PFSK-1 (cell line): ENCODE data around the gene TENT4B.

Experiments used
- FOXP2 ChIP-seq: optimal IDR thresholded peaks from 2 replicates; pipeline ENCODE3; 2011; ENCODE audit warnings: borderline replicate concordance, control low read depth, inconsistent platforms; ENCODE audit not compliant: insufficient read depth; ENCODE audit errors: extremely low read length, extremely low read depth
- POLR2AphosphoS5 ChIP-seq: IDR thresholded peaks from 2 replicates; pipeline ENCODE4 v1.6.1; 2012; ENCODE audit warnings: low read depth, mild to moderate bottlenecking, control low read depth, low read length, moderate library complexity
- SIN3A ChIP-seq: IDR thresholded peaks from 2 replicates; pipeline ENCODE4 v1.6.1; 2012; ENCODE audit warnings: mild to moderate bottlenecking, low read length, moderate library complexity, borderline replicate concordance; ENCODE audit not compliant: insufficient read depth
- TAF1 ChIP-seq: IDR thresholded peaks from 2 replicates; pipeline ENCODE4 v1.6.1; 2012; ENCODE audit warnings: low read length, control low read depth, borderline replicate concordance; ENCODE audit not compliant: insufficient read depth
- TF ChIP-seq, protein P1 (sequence below), 2 experiments: IDR thresholded peaks; 2 replicates each; pipeline versions ENCODE4 v1.6.1 to v1.8.0; 2011 to 2012; ENCODE audit warnings: low read depth in 2 of 2, low read length in 2 of 2, control low read depth in 1 of 2, inconsistent platforms in 1 of 2, mild to moderate bottlenecking in 1 of 2, moderate library complexity in 1 of 2; ENCODE audit not compliant: insufficient read depth in 1 of 2

DNA sequence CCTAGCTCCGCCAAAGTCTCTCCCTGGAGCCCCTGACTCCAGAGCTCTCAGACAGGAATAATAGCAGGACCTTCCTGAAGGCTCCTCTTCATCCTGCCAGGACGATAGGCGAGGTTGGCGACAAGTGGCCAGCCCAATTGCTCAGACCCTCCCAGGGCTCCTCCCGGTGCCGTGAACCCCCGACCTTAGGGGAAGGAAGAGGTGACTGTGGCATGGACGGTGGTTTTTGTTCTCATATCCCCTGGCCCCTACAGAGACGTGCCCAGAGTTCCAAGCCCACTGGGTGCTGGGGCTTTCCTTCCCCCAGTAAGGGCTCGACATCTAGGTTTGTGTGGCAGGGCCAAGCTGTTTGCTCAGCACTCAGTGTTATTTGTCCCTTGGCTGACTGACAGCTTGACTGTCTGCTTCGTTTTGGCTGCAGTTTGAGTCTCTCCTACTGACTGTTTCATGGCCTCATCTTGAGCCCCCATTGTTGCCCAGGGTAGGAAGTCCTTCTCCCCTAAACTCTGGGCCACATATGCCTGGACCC, 108.7 kb downstream of the TENT4B start:
- TF ChIP-seq, protein P1, sequence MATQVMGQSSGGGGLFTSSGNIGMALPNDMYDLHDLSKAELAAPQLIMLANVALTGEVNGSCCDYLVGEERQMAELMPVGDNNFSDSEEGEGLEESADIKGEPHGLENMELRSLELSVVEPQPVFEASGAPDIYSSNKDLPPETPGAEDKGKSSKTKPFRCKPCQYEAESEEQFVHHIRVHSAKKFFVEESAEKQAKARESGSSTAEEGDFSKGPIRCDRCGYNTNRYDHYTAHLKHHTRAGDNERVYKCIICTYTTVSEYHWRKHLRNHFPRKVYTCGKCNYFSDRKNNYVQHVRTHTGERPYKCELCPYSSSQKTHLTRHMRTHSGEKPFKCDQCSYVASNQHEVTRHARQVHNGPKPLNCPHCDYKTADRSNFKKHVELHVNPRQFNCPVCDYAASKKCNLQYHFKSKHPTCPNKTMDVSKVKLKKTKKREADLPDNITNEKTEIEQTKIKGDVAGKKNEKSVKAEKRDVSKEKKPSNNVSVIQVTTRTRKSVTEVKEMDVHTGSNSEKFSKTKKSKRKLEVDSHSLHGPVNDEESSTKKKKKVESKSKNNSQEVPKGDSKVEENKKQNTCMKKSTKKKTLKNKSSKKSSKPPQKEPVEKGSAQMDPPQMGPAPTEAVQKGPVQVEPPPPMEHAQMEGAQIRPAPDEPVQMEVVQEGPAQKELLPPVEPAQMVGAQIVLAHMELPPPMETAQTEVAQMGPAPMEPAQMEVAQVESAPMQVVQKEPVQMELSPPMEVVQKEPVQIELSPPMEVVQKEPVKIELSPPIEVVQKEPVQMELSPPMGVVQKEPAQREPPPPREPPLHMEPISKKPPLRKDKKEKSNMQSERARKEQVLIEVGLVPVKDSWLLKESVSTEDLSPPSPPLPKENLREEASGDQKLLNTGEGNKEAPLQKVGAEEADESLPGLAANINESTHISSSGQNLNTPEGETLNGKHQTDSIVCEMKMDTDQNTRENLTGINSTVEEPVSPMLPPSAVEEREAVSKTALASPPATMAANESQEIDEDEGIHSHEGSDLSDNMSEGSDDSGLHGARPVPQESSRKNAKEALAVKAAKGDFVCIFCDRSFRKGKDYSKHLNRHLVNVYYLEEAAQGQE (IDR thresholded peaks at IDR 0.05; ENCODE audit: insufficient read depth in 1 of 2, low read depth in 2 of 2, low read length in 2 of 2) = no peak
- TF ChIP-seq POLR2AphosphoS5 (no peak), SIN3A (no peak), TAF1 (no peak), FOXP2 (no peak)
